HCT116 (cell line): ENCODE measurements around the gene PFKFB2. TPM values are rescaled to one million over a fixed set of nuclear protein-coding genes. Genes with fewer than 3 reads are reported as not detected.

Experiments used
- ATAC-seq: fragments of 200-7000 bp; cut with Tn5 transposase; 2 replicates; pipeline ENCODE4 v1.9.1; 2020; ENCODE audit warnings: mild to moderate bottlenecking, moderate library complexity
- BruUV-seq: library from RNA; stranded (reverse); fragments of 400-500 nt; replicated peaks from 2 replicates; lab custom pipeline; 2021; lab: Mats Ljungman, UMichigan
- CTCF ChIA-PET: fragments of 300-600 bp; sonication (Branson Sonifier 250); formaldehyde crosslinking; loops from one replicate; lab custom pipeline; 2021; ENCODE audit warnings: antibody characterized with exemption; lab: Charles Lee
- POLR2A ChIA-PET: fragments of 300-600, 350-600 bp; sonication (Branson Sonifier 250); formaldehyde crosslinking; loops from one replicate; lab custom pipeline; 2021; ENCODE audit warnings: antibody characterized with exemption; lab: Charles Lee
- RAD21 ChIA-PET, 2 experiments: fragments of 300-600 bp; sonication (Branson Sonifier 250); formaldehyde crosslinking; loops; one replicate each; lab custom pipeline; 2023; ENCODE audit warnings: low total read pairs in 2 of 2; ENCODE audit not compliant: uncharacterized antibody in 2 of 2, unreplicated experiment in 2 of 2, low non-redundant PET in 1 of 2; lab: Charles Lee
- DNase-seq: peaks from one replicate; pipeline ENCODE4 v3.0.0-alpha.2; 2010; ENCODE audit warnings: low read depth, low spot score
- H2AFZ ChIP-seq: fragments of 200-600 bp; shearing (Covaris generic), sonication (generic); 2 replicates; pipeline ENCODE4 v1.6.1; 2017; ENCODE audit warnings: low read depth, mixed run types, mixed read lengths, antibody characterized with exemption, low read length; ENCODE audit not compliant: poor library complexity, severe bottlenecking
- H3K27ac ChIP-seq: 2 replicates; pipeline ENCODE4 v1.5.1; 2012; ENCODE audit warnings: low read depth, low read length
- H3K27me3 ChIP-seq: fragments of 200-600 bp; sonication (generic); 2 replicates; pipeline ENCODE4 v1.6.1; 2016; ENCODE audit warnings: mixed run types, low read length, mixed read lengths; ENCODE audit not compliant: insufficient read depth
- H3K36me3 ChIP-seq, 2 experiments: fragments of 200-500 bp in 1 of 2; fragments of 200-600 bp in 1 of 2; sonication (Bioruptor generic) in 1 of 2; sonication (generic) in 1 of 2; 2 replicates each; pipeline versions ENCODE4 v1.5.1 to v1.6.1; 2014 to 2016; ENCODE audit warnings: low read length in 2 of 2, inconsistent platforms in 1 of 2, mixed read lengths in 1 of 2, mixed run types in 1 of 2; ENCODE audit not compliant: insufficient read depth in 2 of 2, control insufficient read depth in 1 of 2
- H3K4me1 ChIP-seq, 2 experiments: fragments of 200-600 bp in 1 of 2; sonication (generic) in 1 of 2; 2 replicates each; pipeline versions ENCODE4 v1.5.1 to v1.6.1; 2012 to 2017; ENCODE audit warnings: low read length in 2 of 2, inconsistent platforms in 1 of 2, mild to moderate bottlenecking in 1 of 2, mixed read lengths in 1 of 2, mixed run types in 1 of 2, moderate library complexity in 1 of 2; ENCODE audit not compliant: insufficient read depth in 2 of 2, control insufficient read depth in 1 of 2
- H3K4me2 ChIP-seq: fragments of 200-600 bp; sonication (generic); 2 replicates; pipeline ENCODE4 v1.6.1; 2017; ENCODE audit warnings: mixed run types, low read length, mixed read lengths
- H3K4me3 ChIP-seq, 2 experiments: fragments of 200-600 bp in 1 of 2; sonication (generic) in 1 of 2; replicated peaks in 1 of 2; 2 replicates each; pipeline ENCODE4 v1.5.1; 2011 to 2016; ENCODE audit warnings: low read length in 2 of 2, control low read depth in 1 of 2, low read depth in 1 of 2, mild to moderate bottlenecking in 1 of 2, mixed read lengths in 1 of 2, mixed run types in 1 of 2
- H3K79me2 ChIP-seq: fragments of 200-600 bp; sonication (generic); 2 replicates; pipeline ENCODE4 v1.6.1; 2017; ENCODE audit warnings: mild to moderate bottlenecking, mixed run types, low read length, moderate library complexity, mixed read lengths; ENCODE audit not compliant: insufficient read depth
- H3K9ac ChIP-seq: fragments of 200-600 bp; sonication (generic); 2 replicates; pipeline ENCODE4 v1.6.1; 2016; ENCODE audit warnings: low read length, mixed read lengths
- H3K9me2 ChIP-seq: fragments of 200-600 bp; sonication (generic), shearing (Covaris generic); 2 replicates; pipeline ENCODE4 v1.6.1; 2017; ENCODE audit warnings: mixed run types, mild to moderate bottlenecking, moderate library complexity; ENCODE audit not compliant: insufficient read depth
- H3K9me3 ChIP-seq, 2 experiments: fragments of 200-500 bp in 1 of 2; fragments of 200-600 bp in 1 of 2; sonication (Bioruptor generic) in 1 of 2; sonication (generic) in 1 of 2; 2 replicates each; pipeline ENCODE4 v1.6.1; 2014 to 2017; ENCODE audit warnings: low read length in 2 of 2, mixed read lengths in 2 of 2, inconsistent platforms in 1 of 2, low read depth in 1 of 2, mild to moderate bottlenecking in 1 of 2, mixed run types in 1 of 2, moderate library complexity in 1 of 2; ENCODE audit not compliant: control insufficient read depth in 1 of 2, insufficient read depth in 1 of 2
- H4K20me1 ChIP-seq: fragments of 200-600 bp; sonication (generic), shearing (Covaris generic); 2 replicates; pipeline ENCODE4 v1.6.1; 2017; ENCODE audit warnings: mixed run types, mild to moderate bottlenecking, moderate library complexity; ENCODE audit not compliant: insufficient read depth
- REST ChIP-seq: IDR thresholded peaks from 2 replicates; pipeline ENCODE4 v1.6.1; 2012; ENCODE audit warnings: low read depth
- SP1 ChIP-seq: IDR thresholded peaks from 2 replicates; pipeline ENCODE4 v1.6.1; 2012; ENCODE audit warnings: low read depth
- SRF ChIP-seq: IDR thresholded peaks from 2 replicates; pipeline ENCODE4 v1.6.1; 2012; ENCODE audit warnings: low read depth
- intact Hi-C: fragments of 100-400 bp; cut with micrococcal nuclease; formaldehyde crosslinking; loops from 2 replicates; pipeline ENCODE4 v1.10.0; 2022
- total RNA-seq: library from RNA; stranded (reverse); gene quantifications from one replicate; pipeline ENCODE4 v1.2.1, GENCODE V29; 2021; ENCODE audit not compliant: unreplicated experiment

The PFKFB2 gene
- total RNA-seq, 1 experiment from 2014 or later, result 13.9 TPM

- intact Hi-C loops, result no loop called here
Observed at GRCh38 chr1:207109004-207109403, 55.9 kb downstream of the PFKFB2 start.

More at GRCh38 chr1:207109004-207109403, 55.9 kb downstream of the PFKFB2 start:
- TF ChIP-seq SRF, result no peak
- no peak for TF ChIP-seq REST
- TF ChIP-seq SP1, result no peak
- TF ChIP-seq, all 23 proteins: peak for 0
- Histone ChIP-seq H3K4me1 (no peaks in the 10 kb centered on the region), H3K4me3 (no peak overlapping the region), H4K20me1 (no peaks in the 10 kb centered on the region), H3K9me3 (no peaks in the 10 kb centered on the region), H3K27ac (no peak overlapping the region), H2AFZ (no peak overlapping the region), H3K27me3 (no peaks in the 10 kb centered on the region), H3K36me3 (no peaks in the 10 kb centered on the region), H3K9me2 (no peaks in the 10 kb centered on the region), H3K79me2 (no peaks in the 10 kb centered on the region), H3K9ac (no peak overlapping the region), H3K4me2 (no peak overlapping the region)
- BruUV-seq, result no TSS peak
- ChIA-PET CTCF (no interaction called here), POLR2A (no interaction called here), RAD21 (no interaction called here)
- DNase-seq (no peak), ATAC-seq (no peak)
